Spinal cord (tissue), 10 donors: ENCODE measurements around the gene SLC8A1. TPM values are rescaled to one million over a fixed set of nuclear protein-coding genes. Genes with fewer than 3 reads are reported as not detected.

Experiments
- DNase-seq, 6 donors: peaks; one replicate each; pipeline versions ENCODE4 v3.0.0 to v3.0.0-alpha.2; 2013 to 2015; ENCODE audit warnings: low spot score in 6 of 6, low read depth in 4 of 6
- H3K27ac ChIP-seq: one replicate; pipeline ENCODE4 v1.5.1; 2013; ENCODE audit warnings: low read depth, low read length, control low read depth
- H3K27me3 ChIP-seq: one replicate; pipeline ENCODE4 v1.6.1; 2013; ENCODE audit warnings: low read length; ENCODE audit not compliant: control insufficient read depth, insufficient read depth
- H3K36me3 ChIP-seq: one replicate; pipeline ENCODE4 v1.6.1; 2013; ENCODE audit warnings: low read length; ENCODE audit not compliant: control insufficient read depth, insufficient read depth
- H3K4me1 ChIP-seq: one replicate; pipeline ENCODE4 v1.6.1; 2013; ENCODE audit warnings: low read length; ENCODE audit not compliant: control insufficient read depth, insufficient read depth
- H3K4me3 ChIP-seq: one replicate; pipeline ENCODE4 v1.5.1; 2013; ENCODE audit warnings: low read depth, low read length, control low read depth
- H3K9me3 ChIP-seq: one replicate; pipeline ENCODE4 v1.6.1; 2013; ENCODE audit warnings: low read length; ENCODE audit not compliant: control insufficient read depth, insufficient read depth
- WGBS: methylation state at CpG from one replicate; pipeline ENCODE4 v1.1.5; 2013; ENCODE audit warnings: missing lambda C conversion rate; ENCODE audit not compliant: insufficient coverage; 5-methylcytosine and 5-hydroxymethylcytosine counted together
- polyA plus RNA-seq, 2 donors: library from polyadenylated mRNA; unstranded; fragments of 120-200 nt; gene quantifications; one replicate each; pipeline ENCODE4 v1.2.1, GENCODE V29; 2013; ENCODE audit not compliant: insufficient read length in 2 of 2
- total RNA-seq, 2 donors: library from RNA; depleted of rRNA in 1 of 2; stranded (reverse); fragments of 120-200 nt in 1 of 2; fragments of >200 nt in 1 of 2; gene quantifications; one replicate each; pipeline versions ENCODE4 v1.2.3 to v1.2.4, GENCODE V29; 2013 to 2014
- donor health status: healthy.

SLC8A1 gene
- total and polyA plus RNA-seq, 4 donors = 21.9 to 137 (median 56.3) TPM

DNA sequence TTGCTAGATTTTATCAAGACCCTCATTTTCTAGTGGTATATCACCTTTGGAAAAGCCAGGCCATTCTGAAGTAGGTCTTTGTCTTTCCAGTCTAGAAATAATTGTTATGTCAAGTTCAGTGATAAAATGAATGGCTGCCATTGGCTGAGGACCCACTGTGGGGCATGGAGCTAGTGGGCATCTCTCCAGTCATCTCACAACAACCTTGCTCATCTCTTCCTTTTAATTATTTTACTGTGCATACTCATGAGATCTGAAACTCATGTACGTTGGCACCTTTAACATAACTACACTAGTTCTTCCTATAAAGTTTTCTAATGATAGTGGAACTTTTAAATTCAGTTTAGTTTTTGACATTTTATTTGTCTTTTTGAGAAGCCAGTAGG is 240.9 kb downstream of the SLC8A1 start:
- H3K27me3 ChIP-seq = no peaks in the 10 kb centered on the region
- no peak overlapping the region for H3K4me3 ChIP-seq
- no CpG with 5 or more reads among the region's 1 CpG for WGBS
- H3K27ac ChIP-seq = no peak overlapping the region
- H3K36me3 ChIP-seq = no peaks in the 10 kb centered on the region
- H3K4me1 ChIP-seq = no peaks in the 10 kb centered on the region
- DNase-seq = no peak
- H3K9me3 ChIP-seq = no peaks in the 10 kb centered on the region

DNA sequence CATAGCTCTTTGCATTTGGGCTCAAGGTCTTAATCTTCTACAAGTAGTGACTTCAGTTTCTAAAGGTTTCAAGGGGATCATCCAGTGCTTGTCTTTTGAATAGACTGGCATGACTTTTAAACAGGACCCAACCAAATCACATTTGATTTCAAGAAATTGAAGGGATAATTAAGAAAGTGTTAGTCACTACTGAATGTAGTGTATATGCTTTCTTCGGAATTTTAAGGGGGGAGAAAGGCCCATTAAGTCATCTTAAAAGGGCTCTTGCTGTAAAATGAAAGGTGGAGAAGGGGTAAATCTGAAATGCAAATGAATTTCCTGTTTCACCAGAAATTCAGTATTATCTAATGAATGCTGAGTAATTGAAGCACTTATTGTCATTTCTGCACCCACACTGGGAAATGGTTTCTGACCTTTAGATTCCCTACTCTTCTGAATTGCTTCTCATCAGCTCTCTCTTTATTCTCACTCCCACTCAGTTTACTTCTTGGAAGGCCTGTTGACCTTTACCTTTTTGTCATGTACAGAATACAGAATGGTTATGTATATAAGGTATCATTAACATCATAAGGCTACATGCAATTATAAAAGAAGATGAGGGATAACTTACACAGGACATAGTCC is 241.4 kb downstream of the SLC8A1 start:
- Histone ChIP-seq H3K36me3 (no peaks in the 10 kb centered on the region), H3K4me3 (no peak overlapping the region), H3K4me1 (no peaks in the 10 kb centered on the region), H3K27ac (no peak overlapping the region), H3K9me3 (no peaks in the 10 kb centered on the region), H3K27me3 (no peaks in the 10 kb centered on the region)
- WGBS = no CpG with 5 or more reads among the region's 1 CpG
- no peak for DNase-seq

DNA sequence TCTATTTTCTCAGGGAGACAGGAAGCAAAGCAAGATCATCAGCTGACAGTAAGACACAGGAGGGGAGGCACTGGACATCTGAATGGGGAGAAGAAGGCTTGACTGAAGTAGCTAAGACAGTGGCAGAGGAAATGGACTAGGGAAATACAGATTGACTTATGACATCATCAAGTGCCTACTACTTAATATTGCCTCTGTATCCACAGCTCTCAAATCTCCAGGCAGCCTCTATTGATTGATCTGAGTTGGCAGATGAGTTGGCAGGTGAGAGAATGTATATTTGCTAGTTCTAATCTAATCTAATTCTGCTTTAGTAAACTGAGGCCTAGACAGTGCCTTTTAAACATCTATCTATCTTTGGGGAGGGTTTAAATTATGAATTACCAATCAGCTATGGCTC is 242.1 kb downstream of the SLC8A1 start:
- no peak overlapping the region for H3K4me3 ChIP-seq
- no peak overlapping the region for H3K27ac ChIP-seq
- no peaks in the 10 kb centered on the region for H3K9me3 ChIP-seq
- no peak for DNase-seq
- H3K36me3 ChIP-seq = no peaks in the 10 kb centered on the region
- no peaks in the 10 kb centered on the region for H3K4me1 ChIP-seq
- no peaks in the 10 kb centered on the region for H3K27me3 ChIP-seq

- DNase-seq = no peak
- no peaks in the 10 kb centered on the region for H3K27me3 ChIP-seq
- no peaks in the 10 kb centered on the region for H3K36me3 ChIP-seq
- H3K4me3 ChIP-seq = no peak overlapping the region
- no peaks in the 10 kb centered on the region for H3K4me1 ChIP-seq
- no CpG with 5 or more reads among the region's 1 CpG for WGBS
- H3K9me3 ChIP-seq = no peaks in the 10 kb centered on the region
- H3K27ac ChIP-seq = no peak overlapping the region
Measured at GRCh38 chr2:40208463-40208862, 243.4 kb downstream of the SLC8A1 start.

DNA sequence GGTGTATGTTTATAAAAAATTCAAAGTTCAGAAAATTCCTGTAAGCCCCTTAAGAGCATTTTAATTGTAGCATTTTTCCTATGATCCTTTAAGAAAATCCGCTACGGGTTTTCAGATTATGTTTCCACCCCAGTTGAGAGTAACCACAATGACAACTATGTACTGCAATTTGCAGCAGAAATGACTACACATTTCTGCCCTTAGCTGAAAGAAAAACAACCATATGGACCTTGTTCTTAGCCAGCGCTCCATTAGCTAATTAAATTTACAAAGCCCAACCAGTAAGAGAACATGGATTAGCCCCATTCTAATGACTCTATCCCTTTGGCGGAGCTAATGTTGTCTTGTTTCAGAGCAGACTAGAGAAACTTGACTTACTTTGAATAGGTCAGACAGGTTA is 247.6 kb downstream of the SLC8A1 start:
- H3K27me3 ChIP-seq = no peaks in the 10 kb centered on the region
- DNase-seq = no peak
- H3K27ac ChIP-seq = no peak overlapping the region
- H3K9me3 ChIP-seq = no peaks in the 10 kb centered on the region
- no peaks in the 10 kb centered on the region for H3K36me3 ChIP-seq
- WGBS = 94% methylated on average over 3 of the region's 4 CpGs
- no peak overlapping the region for H3K4me3 ChIP-seq
- no peaks in the 10 kb centered on the region for H3K4me1 ChIP-seq

DNA sequence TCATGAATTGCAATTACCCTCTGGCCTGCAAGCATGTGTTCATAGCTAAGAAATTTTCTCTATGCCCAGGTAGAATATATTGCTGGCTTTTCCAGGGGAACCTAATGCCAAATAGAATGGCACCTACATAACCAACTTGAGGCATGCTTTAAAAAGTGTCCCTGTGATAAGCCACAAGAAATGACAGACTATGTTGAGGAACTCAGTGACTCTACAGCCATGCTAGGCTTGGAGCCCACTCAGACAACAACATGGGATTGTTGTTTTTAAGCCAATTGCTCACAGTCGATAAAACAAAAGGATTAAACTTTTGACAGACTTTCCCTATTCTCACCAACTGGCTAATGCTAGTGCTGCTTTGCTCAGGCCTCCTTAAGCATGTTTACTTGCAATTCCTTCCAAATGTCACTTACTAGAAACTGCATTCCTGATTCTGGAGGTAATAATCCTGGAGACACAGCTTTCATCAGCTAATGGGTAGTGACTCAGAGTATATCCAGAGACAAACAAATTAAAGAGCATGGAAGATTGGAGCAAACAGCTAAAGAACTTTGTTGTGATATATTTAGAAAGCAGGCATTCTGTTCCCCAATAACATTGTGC is 249.0 kb downstream of the SLC8A1 start:
- Histone ChIP-seq H3K9me3 (no peaks in the 10 kb centered on the region), H3K36me3 (no peaks in the 10 kb centered on the region), H3K27me3 (no peaks in the 10 kb centered on the region), H3K4me1 (no peaks in the 10 kb centered on the region), H3K4me3 (no peak overlapping the region), H3K27ac (no peak overlapping the region)
- WGBS = 43% methylated on average over 1 of the region's 1 CpG
- peak in 1 of 6 donors; percentile 15 for DNase-seq

- Histone ChIP-seq H3K27ac (no peak overlapping the region), H3K36me3 (no peaks in the 10 kb centered on the region), H3K9me3 (no peaks in the 10 kb centered on the region), H3K27me3 (no peaks in the 10 kb centered on the region), H3K4me3 (no peak overlapping the region), H3K4me1 (no peaks in the 10 kb centered on the region)
- DNase-seq = no peak
Measured at GRCh38 chr2:40201425-40201824, 250.5 kb downstream of the SLC8A1 start.

DNA sequence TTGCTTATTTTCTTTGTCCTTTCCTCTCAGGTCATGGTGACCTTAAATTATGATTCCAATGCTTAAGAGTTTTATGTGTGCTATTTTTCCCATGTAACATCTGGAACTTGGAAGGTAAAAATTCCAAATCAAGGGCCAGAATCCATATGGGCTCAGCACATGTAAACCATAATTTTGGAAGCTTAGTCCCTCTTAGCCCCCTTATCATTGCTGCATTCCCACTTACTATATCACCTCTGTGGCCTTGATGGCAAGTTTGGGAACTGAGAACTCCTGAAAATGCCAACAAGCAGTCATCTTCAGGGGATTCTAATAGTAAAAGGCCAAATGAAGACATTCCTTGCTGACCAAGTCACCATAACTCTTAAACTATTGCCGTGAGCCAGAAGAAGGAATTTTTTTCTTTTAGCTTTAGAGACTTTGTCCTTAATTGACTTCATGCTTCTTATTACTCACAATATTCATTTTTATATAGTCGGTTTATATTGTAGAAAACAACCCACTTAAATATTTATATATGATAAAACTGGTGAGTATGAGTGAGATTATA is 251.4 kb downstream of the SLC8A1 start:
- Histone ChIP-seq H3K4me3 (no peak overlapping the region), H3K36me3 (no peaks in the 10 kb centered on the region), H3K9me3 (no peaks in the 10 kb centered on the region), H3K27ac (no peak overlapping the region), H3K4me1 (no peaks in the 10 kb centered on the region), H3K27me3 (no peaks in the 10 kb centered on the region)
- WGBS = no CpG with 5 or more reads among the region's 2 CpGs
- no peak for DNase-seq

GRCh38 chr2:40199771-40200170 is 252.1 kb downstream of the SLC8A1 start:
- DNase-seq = no peak
- no peak overlapping the region for H3K4me3 ChIP-seq
- H3K4me1 ChIP-seq = no peaks in the 10 kb centered on the region
- H3K36me3 ChIP-seq = no peaks in the 10 kb centered on the region
- H3K9me3 ChIP-seq = no peaks in the 10 kb centered on the region
- H3K27me3 ChIP-seq = no peaks in the 10 kb centered on the region
- H3K27ac ChIP-seq = no peak overlapping the region

GRCh38 chr2:40197121-40197520 is 254.8 kb downstream of the SLC8A1 start:
- Histone ChIP-seq H3K27me3 (no peaks in the 10 kb centered on the region), H3K36me3 (no peaks in the 10 kb centered on the region), H3K4me1 (no peaks in the 10 kb centered on the region), H3K9me3 (no peaks in the 10 kb centered on the region), H3K4me3 (no peak overlapping the region), H3K27ac (no peak overlapping the region)
- DNase-seq = peak in 3 of 6 donors; percentile 14 to 83 (median 57)
- no CpG with 5 or more reads among the region's 5 CpGs for WGBS
